ENCODE results near the gene PTPRK. TPM values are rescaled to one million over a fixed set of nuclear protein-coding genes. Genes with fewer than 3 reads are reported as not detected.

Gene PTPRK
- total RNA-seq, 4 donors from 2014 or later: 10.3 to 36.0 (median 20.5) TPM

DNA sequence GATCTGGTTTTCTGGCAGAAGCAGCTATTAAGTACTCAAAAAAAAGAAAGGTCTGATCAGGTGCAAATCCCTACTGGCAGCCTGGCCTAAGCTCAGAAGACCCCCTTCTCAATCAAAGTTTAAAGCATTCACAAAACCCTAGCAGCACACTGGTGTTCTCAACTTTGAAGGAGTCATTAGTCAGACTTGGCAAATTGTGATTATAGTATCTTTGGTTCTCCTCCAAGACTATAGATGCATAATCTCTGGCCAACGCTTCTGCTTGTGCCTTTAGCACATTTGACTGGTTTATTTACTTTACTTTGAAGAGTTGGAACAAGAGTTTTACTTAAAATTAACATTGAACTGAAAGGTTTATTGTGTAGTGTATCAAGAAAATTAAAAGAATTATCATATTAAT is 248.9 kb downstream of the PTPRK start:
- no peaks in the 10 kb centered on the region for H3K27me3 ChIP-seq
- TF ChIP-seq, protein P1, sequence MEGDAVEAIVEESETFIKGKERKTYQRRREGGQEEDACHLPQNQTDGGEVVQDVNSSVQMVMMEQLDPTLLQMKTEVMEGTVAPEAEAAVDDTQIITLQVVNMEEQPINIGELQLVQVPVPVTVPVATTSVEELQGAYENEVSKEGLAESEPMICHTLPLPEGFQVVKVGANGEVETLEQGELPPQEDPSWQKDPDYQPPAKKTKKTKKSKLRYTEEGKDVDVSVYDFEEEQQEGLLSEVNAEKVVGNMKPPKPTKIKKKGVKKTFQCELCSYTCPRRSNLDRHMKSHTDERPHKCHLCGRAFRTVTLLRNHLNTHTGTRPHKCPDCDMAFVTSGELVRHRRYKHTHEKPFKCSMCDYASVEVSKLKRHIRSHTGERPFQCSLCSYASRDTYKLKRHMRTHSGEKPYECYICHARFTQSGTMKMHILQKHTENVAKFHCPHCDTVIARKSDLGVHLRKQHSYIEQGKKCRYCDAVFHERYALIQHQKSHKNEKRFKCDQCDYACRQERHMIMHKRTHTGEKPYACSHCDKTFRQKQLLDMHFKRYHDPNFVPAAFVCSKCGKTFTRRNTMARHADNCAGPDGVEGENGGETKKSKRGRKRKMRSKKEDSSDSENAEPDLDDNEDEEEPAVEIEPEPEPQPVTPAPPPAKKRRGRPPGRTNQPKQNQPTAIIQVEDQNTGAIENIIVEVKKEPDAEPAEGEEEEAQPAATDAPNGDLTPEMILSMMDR (IDR thresholded peaks at IDR 0.05): no peak
- TF ChIP-seq POLR2A (IDR thresholded peaks at IDR 0.05): no peak
- intact Hi-C loops (cut with DNase I): no loop called here
- WGBS, 2 donors: 21 to 28% methylated on average over 1 of the region's 1 CpG
- H3K9me3 ChIP-seq: no peaks in the 10 kb centered on the region
- no peak overlapping the region for H3K27ac ChIP-seq
- DNase-seq: no peak
- H3K4me3 ChIP-seq: no peak overlapping the region
- peaks cover 0 to 23% (median 2%) of the 10 kb centered on the region in 3 donors for H3K4me1 ChIP-seq
- H3K36me3 ChIP-seq: no peaks in the 10 kb centered on the region

DNA sequence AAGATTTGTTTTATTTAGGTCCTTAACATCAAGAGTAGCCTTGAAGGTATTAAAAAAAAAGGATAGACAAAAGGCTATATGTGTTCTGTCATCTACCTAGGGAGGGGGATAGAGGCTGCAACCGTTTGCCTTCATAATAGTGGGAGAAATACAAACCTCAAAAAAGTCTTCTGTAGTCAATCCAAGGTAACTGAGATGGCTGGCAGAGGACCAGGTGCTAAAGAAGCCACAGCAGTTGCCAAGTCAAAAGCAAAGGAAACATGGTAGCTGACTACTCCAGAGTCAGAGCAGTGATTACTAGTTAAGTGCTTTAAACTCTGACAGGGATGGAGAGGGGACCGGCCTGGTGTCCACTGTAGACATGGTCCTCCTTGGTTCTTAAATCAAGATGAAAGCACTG is 249.4 kb downstream of the PTPRK start:
- no peaks in the 10 kb centered on the region for H3K27me3 ChIP-seq
- peaks cover 0 to 3% (median 0%) of the 10 kb centered on the region in 3 donors for H3K36me3 ChIP-seq
- WGBS, 2 donors: 54 to 72% methylated on average over 2 of the region's 2 CpGs
- no peaks in the 10 kb centered on the region for H3K9me3 ChIP-seq
- H3K4me1 ChIP-seq: peaks cover 0 to 23% (median 2%) of the 10 kb centered on the region in 3 donors
- no peak overlapping the region for H3K27ac ChIP-seq
- intact Hi-C loops (cut with DNase I): no loop called here
- no peak overlapping the region for H3K4me3 ChIP-seq
- DNase-seq: no peak
- TF ChIP-seq, protein P1 (IDR thresholded peaks at IDR 0.05): no peak
- TF ChIP-seq POLR2A (IDR thresholded peaks at IDR 0.05): no peak

DNA sequence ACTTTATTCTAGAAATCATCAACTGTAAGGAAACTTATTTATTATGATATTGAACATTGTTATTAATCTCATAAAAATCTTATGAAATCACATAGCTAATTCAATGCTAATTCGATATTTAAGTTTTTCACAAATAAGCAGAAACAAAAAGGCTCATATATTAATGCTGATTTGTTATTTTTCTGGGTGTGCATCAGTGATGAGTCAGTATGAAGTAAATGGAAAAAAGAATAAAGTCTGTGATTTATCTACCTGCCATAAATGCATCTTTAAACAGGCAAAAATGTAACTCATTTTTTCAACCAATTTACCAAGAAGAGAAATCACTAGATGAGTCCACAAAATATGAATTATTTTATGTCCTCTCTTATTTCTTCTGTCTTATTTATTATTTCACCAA is 253.5 kb downstream of the PTPRK start:
- no peak for DNase-seq
- no peak overlapping the region for H3K27ac ChIP-seq
- H3K4me1 ChIP-seq: peaks cover 0 to 13% (median 2%) of the 10 kb centered on the region in 3 donors
- TF ChIP-seq, protein P1 (IDR thresholded peaks at IDR 0.05): no peak
- TF ChIP-seq POLR2A (IDR thresholded peaks at IDR 0.05): no peak
- 40 to 53% methylated on average over 1 of the region's 1 CpG for WGBS, 2 donors
- peaks cover 0 to 4% (median 0%) of the 10 kb centered on the region in 3 donors for H3K36me3 ChIP-seq
- no peaks in the 10 kb centered on the region for H3K9me3 ChIP-seq
- no peaks in the 10 kb centered on the region for H3K27me3 ChIP-seq
- no peak overlapping the region for H3K4me3 ChIP-seq
- intact Hi-C loops (cut with DNase I): no loop called here

DNA sequence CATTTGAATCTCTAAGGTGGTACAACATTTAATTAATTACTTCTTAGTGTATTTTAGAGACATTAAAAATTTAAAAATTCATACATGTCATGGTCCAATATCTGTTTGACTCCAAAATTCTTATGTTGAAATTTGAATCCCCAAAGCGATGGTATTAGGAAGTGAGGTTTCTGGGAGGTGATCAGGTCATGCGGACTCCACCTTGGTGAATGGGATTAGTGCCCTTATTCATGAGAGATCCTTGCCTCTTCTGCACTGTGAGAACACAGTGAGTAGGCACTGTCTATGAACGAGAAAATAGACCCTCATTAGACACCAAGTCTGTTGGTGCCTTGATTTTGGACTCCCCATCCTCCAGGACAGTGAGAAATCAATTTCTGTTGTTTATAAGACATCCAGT is 254.7 kb downstream of the PTPRK start:
- no peak for TF ChIP-seq POLR2A (IDR thresholded peaks at IDR 0.05)
- TF ChIP-seq, protein P1 (IDR thresholded peaks at IDR 0.05): no peak
- no peaks in the 10 kb centered on the region for H3K27me3 ChIP-seq
- H3K9me3 ChIP-seq: no peaks in the 10 kb centered on the region
- H3K4me3 ChIP-seq: no peak overlapping the region
- intact Hi-C loops (cut with DNase I): no loop called here
- DNase-seq: no peak
- H3K4me1 ChIP-seq: peaks cover 0 to under 1% (median 0%) of the 10 kb centered on the region in 3 donors
- peaks cover 0 to 4% (median 0%) of the 10 kb centered on the region in 3 donors for H3K36me3 ChIP-seq
- 93 to 100% methylated on average over 3 of the region's 3 CpGs for WGBS, 2 donors
- H3K27ac ChIP-seq: no peak overlapping the region

DNA sequence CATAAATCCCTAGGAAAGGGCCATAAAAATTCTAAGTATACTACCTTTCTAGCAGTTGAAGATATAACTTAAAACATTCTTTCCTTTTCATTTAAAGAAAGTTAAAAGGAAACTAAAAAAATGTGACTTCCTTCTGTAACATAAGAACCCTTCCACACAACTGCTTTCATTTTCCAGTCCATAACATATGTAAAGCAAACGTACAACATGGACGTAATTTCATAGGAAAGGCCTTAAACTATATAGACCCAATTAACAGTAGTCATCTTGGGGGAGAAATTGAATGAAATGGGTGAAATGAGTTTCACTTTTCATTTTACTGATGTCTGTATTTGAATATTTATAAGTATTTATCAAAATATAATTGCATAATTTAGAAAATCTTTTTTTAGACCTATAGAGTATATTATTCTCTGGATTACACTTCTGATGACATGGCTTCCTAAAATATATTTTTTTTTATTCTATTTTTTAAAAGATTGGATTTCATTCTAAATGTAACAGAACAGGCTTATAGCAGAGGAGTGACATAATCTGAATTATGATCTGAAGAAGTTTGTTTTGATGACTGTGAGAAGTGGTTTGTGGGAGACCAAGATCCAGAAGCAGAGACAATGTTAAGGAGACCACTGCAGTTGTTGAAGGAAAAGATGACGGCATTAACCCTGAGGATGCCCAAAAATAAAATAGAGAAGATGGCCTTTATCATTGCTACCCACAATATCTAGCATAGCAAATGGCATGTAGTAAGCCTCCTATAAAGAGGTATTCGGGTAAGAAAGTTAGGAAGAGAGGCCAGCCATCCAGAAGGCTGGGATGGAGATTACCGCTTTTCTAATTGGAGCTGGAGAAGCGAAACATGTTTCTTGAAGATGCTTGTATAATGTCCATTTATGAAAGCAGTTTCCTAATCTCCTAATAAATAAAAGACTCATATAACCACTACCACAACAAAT is 260.4 kb downstream of the PTPRK start:
- peak overlapping the region in 1 of 4 donors; percentile 16 for H3K4me3 ChIP-seq
- no peaks in the 10 kb centered on the region for H3K9me3 ChIP-seq
- DNase-seq: no peak
- H3K36me3 ChIP-seq: no peaks in the 10 kb centered on the region
- 78 to 85% methylated on average over 6 of the region's 6 CpGs for WGBS, 2 donors
- intact Hi-C loops (cut with DNase I): no loop called here
- no peaks in the 10 kb centered on the region for H3K27me3 ChIP-seq
- no peaks in the 10 kb centered on the region for H3K4me1 ChIP-seq
- H3K27ac ChIP-seq: no peak overlapping the region
- TF ChIP-seq POLR2A (IDR thresholded peaks at IDR 0.05): no peak
- TF ChIP-seq, protein P1 (IDR thresholded peaks at IDR 0.05): no peak
